ENCODE measurements around the gene CIAO3.

CIAO3 gene

DNA sequence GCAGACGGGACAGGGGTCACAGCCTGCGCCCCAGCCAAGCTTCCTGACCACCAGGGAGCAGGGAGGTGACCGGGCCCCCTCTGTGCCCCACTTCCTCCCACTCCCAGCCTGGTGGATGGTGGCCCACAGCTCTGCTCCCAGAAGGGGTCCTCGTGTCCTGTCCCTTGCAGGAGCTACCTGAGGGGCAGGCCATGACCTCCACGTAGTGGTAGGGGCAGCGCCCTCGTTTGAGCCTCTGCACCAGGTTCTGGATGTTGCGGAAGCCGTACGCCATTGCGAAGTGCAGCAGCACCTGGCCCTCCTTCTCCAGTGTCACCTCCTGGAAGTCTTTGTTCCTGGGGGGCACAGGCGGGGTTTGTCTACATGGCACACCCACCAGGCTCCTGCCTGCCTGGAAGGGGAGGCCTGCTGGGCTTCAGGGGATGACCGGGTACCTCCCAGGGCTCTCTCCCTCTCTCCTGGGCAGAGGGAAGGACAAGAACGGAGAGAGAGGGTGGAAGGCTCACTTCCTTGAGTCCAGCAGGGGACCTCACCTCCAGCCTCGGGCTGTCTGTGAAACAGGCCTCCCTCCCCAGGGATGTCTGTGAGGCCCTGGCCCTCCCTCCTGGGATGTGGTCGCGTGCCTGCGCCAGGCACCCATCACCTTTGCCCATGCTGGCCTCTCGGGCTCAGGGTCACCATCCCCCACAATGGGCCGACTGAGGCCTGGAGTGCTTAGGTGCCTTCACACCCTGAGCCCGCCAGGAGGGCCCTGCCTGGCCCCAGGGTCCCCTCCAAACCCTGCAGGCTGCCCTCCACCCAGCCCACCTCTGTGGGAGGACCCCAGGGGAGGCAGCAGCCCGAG lies 9.9 kb downstream of the CIAO3 start:
- ChIA-PET POLR2A (interaction anchor here (0.6 to 1.9 kb wide), 2 partner anchors 9 to 10 kb away, joined by 3 to 7 read pairs; partner anchors contain the start of gene ANTKMT), CTCF (interaction anchor here (1.3 to 7.4 kb wide), 3 partner anchors 10 to 17 kb away, joined by 4 to 75 read pairs (median 48); partner anchors contain the start of genes CIAO3 and METRN)
- TF ChIP-seq, protein P1, sequence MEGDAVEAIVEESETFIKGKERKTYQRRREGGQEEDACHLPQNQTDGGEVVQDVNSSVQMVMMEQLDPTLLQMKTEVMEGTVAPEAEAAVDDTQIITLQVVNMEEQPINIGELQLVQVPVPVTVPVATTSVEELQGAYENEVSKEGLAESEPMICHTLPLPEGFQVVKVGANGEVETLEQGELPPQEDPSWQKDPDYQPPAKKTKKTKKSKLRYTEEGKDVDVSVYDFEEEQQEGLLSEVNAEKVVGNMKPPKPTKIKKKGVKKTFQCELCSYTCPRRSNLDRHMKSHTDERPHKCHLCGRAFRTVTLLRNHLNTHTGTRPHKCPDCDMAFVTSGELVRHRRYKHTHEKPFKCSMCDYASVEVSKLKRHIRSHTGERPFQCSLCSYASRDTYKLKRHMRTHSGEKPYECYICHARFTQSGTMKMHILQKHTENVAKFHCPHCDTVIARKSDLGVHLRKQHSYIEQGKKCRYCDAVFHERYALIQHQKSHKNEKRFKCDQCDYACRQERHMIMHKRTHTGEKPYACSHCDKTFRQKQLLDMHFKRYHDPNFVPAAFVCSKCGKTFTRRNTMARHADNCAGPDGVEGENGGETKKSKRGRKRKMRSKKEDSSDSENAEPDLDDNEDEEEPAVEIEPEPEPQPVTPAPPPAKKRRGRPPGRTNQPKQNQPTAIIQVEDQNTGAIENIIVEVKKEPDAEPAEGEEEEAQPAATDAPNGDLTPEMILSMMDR (IDR thresholded peaks at IDR 0.05; ENCODE audit: insufficient read depth, low read length, missing control alignments), result no peak
- no peak for DNase-seq (ENCODE audit: low read depth, low spot score)
- H3K4me3 ChIP-seq (ENCODE audit: low read depth, low read length), result no peak overlapping the region

DNA sequence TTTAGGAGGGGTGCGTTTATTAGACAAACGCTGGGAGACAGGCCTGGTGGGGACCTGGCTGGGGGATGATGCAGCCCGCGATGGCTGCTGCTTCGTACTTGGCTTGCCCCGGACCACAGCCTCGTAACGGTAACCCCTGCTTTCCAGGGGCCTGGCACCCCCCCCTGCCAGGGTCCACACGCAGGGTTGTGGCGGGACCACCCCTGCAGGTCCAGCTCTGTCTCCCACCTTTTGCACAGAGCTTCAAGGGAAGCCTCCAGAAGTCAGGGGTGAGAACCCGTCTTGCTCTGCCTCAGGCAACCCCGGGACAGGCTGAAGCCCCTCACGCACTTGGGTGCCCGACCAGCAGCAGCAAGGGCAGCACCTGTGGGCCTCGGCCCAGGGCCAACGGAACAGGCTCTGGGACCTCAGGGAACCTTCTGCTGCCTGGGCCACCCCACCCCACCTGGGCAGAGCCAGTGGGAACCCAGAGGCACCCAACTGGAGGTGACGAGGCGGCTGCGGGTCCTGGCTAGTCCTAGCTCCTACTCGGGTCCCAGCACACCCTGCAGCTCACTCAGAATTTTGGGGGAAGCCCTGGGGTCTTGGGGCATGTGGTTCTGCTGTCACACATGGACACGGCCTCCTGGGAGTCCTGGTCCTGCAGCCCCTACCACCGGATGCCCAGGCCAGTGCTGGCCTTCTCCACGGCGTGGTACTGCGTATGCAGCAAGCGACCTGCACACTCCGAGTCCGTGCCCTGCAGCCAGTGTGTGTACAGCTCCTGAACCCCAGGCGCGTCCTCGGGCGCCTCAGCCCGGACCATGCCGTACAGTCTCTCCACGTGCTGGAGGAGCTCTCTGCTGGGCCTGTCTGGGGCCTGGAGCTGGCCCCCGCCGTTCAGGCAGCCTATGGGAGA lies 10.8 kb downstream of the CIAO3 start:
- TF ChIP-seq, protein P1 (IDR thresholded peaks at IDR 0.05; ENCODE audit: insufficient read depth, low read length, missing control alignments), result no peak
- ChIA-PET POLR2A (interaction anchor here (0.5 to 1.9 kb wide), 2 partner anchors 9 to 19 kb away, joined by 3 to 7 read pairs; partner anchors contain the start of gene ANTKMT), CTCF (interaction anchor here (1.1 to 7.4 kb wide), 4 partner anchors 10 to 56 kb away, joined by 3 to 75 read pairs (median 26); partner anchors contain the start of genes CIAO3 and METRN)
- no peak for DNase-seq (ENCODE audit: low read depth, low spot score)
- H3K4me3 ChIP-seq (ENCODE audit: low read depth, low read length), result no peak overlapping the region

DNA sequence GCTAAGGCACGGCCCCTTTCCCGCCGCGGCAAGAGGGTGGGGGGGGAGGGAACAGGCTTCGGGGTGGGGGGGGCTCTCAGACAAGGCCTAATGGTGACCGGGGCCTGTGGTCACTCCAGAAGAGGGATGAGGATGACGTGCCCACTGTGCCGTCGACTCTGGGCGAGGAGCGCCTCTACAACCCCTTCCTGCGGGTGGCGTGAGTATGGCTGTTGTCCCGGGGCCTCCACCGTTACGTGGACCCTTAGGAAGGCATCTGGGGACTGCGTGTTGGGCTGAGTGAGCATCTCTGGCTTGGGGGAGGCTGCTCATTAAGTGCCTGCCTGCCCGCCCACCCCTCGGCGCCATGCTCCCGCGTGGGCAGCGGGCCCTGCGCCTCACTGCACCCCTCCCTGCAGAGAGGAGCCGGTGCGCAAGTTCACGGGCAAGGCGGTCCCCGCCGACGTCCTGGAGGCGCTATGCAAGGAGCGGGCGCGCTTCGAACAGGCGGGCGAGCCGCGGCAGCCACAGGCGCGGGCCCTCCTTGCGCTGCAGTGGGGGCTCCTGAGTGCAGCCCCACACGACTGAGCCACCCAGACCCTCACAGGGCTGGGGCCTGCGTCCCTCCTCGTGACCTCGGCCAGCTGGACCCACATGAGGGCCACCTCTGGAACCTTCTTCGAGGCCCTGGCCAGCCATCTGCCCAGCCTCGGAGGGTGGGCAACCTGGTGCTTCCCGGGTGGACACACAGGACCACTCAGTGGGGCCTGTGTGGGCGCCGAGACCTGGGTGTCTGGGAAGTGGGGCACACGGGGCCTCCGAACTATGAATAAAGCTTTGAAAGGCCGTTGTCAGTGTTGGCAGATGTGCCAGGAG lies 11.7 kb downstream of the CIAO3 start:
- POLR2A ChIA-PET, result interaction anchor here (1.9 kb wide), 1 partner anchor 8 kb away, joined by 7 read pairs; the partner anchor contains the start of gene ANTKMT
- DNase-seq (ENCODE audit: low read depth, low spot score), result no peak
- TF ChIP-seq, protein P1 (IDR thresholded peaks at IDR 0.05; ENCODE audit: insufficient read depth, low read length, missing control alignments), result no peak
- CTCF ChIA-PET, result interaction anchor here (1.1 to 7.4 kb wide), 3 partner anchors 12 to 57 kb away, joined by 3 to 75 read pairs (median 48); partner anchors contain the start of genes CIAO3 and METRN
- H3K4me3 ChIP-seq (ENCODE audit: low read depth, low read length), result peak overlapping the region; percentile 71

DNA sequence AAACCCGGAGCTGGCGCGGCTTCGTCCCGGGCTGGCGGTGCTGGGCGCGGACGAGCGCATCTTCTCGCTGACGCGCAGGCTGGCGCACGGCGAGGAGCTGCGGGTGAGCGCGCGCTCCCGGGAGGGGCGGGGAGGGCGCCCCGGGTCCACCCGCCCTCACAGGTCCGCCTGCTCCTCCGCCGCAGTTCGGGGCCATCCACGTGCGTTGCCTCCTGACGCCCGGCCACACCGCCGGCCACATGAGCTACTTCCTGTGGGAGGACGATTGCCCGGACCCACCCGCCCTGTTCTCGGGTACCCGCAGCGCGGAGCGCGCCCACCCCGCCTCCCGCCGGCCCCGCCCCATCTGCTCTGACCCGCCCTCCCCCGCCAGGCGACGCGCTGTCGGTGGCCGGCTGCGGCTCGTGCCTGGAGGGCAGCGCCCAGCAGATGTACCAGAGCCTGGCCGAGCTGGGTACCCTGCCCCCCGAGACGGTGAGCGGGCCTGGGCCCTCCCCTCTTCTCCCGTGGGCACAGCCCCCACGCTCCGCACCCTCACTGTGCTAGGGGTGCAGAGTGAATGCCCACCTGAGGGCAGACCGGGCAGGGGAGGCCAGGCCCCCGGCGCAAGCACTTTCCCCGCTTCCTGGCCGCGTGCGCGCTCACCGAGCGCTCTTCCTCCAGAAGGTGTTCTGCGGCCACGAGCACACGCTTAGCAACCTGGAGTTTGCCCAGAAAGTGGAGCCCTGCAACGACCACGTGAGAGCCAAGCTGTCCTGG lies 12.5 kb downstream of the CIAO3 start:
- TF ChIP-seq, protein P1 (IDR thresholded peaks at IDR 0.05; ENCODE audit: insufficient read depth, low read length, missing control alignments), result no peak
- ChIA-PET POLR2A (interaction anchor here (0.8 to 1.3 kb wide), 2 partner anchors 12 to 60 kb away, joined by 3 to 6 read pairs; partner anchors contain the start of gene CHTF18), CTCF (interaction anchor here (0.7 to 7.4 kb wide), 5 partner anchors 9 to 56 kb away, joined by 3 to 75 read pairs (median 4); partner anchors contain the start of genes CIAO3 and METRN)
- DNase-seq (ENCODE audit: low read depth, low spot score), result no peak
- H3K4me3 ChIP-seq (ENCODE audit: low read depth, low read length), result peak overlapping the region; percentile 71
